NCI-H526 (cell line): ENCODE results near the gene RBM12.

ENCODE experiments used
- DNase-seq, 2 experiments: peaks; one replicate each; lab custom pipeline; 2025; lab: John Stamatoyannopoulos, UW

RBM12 gene

DNA sequence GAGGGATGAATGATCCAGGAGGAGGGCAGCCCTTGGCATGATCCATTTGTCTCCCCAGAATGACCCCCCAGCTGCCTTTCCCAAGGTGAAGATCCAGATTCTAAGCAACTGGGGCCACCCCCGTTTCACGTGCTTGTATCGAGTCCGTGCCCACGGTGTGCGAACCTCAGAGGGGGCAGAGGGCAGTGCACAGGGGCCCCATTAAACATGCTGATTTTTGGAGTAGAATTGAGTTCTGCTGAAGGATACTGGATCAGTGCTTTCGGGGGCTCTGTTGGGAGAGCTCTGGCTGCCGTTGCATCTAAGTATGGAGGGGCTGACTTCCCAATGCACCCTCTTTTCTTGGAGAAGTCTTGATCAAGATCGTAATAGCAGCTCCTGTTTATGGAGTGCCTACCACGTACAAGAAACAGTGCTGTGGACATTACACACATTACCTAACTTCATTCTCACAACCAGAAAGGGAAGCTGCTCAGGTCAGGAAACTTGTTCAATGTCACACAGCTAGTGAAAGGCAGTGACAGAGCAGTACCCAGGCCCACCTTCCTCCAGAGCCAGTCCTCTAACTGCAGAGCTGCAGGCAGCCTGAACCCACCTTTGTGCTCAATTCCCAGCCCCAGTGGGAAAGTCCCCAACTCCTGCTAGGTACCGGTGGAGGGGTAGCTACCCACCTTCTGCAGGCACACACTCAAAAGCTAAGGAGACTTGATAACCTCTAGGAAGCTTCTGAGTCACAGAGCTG lies 43.7 kb downstream of the RBM12 start:
- DNase-seq, result no peak

DNA sequence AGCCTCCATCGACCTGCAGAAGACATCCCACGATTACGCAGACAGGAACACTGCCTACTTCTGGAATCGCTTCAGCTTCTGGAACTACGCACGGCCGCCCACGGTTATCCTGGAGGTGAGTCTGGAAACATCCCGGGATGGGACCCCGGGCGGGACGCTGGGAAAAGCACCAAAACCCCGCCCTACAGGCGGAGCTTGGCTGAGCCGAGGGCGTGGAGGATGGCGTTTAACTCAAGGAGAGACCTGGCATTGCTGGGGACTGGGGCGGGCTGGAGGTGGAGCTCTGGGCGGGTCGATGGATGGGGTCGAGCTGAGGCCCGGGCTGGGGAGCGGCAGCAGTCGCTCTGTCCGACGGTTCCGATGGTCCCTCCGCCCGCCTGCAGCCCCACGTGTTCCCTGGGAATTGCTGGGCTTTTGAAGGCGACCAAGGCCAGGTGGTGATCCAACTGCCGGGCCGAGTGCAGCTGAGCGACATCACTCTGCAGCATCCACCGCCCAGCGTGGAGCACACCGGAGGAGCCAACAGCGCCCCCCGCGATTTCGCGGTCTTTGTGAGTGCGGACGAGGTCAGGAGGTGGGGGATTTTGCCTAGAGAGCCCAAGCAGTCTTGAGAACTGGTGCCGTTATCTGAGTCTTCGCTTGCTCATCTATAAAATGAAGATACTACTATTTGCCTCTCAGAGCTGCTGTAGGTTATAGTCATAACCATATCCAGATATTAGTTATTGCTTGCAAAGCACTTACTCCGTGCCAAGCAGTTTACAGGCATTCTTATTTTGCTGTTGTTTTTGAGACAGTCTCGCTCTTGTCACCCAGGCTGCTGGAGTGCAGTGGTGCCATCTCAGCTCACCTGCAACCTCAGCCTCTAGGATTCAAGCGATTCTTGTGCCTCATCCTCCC lies 45.3 kb downstream of the RBM12 start:
- DNase-seq, result peak; percentile 88 to 98

DNA sequence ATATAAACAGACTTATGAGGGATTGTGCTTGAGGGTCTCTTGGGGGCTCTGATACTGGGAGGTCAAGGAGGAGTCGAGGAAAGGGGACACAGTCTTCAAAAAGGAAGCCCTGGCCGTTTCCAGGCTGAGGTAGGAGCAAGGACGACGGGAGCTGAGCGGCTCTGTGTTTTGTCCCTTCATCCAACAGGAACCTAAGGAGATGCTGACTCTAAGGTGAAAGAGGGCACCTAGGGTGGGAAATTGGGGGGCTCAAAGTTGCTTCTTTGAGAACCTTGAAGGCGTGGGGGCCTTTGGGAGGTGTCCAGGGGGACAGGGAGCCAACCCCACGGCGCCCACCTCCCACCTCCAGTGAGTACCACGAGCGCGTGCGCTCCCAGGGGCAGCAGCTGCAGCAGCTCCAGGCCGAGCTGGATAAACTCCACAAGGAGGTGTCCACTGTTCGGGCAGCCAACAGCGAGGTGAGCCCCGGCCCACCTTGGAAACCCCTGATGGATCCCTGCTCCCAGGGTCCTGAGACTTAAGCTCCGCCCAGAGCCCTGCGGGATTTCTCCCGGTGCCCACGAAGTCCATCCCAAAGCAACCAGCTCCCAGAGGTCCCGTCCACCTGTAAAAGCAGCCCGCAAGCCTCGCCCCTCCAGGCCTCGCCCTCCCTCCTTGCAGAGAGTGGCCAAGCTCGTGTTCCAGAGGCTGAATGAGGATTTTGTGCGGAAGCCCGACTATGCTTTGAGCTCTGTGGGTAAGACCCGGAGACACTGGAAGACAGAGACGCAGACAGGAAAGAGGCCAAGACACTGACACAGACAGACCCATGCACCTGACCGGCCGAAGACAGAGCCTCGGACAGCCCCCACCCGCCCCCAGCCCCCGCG lies 46.2 kb downstream of the RBM12 start:
- DNase-seq, result peak; percentile 31 to 81

DNA sequence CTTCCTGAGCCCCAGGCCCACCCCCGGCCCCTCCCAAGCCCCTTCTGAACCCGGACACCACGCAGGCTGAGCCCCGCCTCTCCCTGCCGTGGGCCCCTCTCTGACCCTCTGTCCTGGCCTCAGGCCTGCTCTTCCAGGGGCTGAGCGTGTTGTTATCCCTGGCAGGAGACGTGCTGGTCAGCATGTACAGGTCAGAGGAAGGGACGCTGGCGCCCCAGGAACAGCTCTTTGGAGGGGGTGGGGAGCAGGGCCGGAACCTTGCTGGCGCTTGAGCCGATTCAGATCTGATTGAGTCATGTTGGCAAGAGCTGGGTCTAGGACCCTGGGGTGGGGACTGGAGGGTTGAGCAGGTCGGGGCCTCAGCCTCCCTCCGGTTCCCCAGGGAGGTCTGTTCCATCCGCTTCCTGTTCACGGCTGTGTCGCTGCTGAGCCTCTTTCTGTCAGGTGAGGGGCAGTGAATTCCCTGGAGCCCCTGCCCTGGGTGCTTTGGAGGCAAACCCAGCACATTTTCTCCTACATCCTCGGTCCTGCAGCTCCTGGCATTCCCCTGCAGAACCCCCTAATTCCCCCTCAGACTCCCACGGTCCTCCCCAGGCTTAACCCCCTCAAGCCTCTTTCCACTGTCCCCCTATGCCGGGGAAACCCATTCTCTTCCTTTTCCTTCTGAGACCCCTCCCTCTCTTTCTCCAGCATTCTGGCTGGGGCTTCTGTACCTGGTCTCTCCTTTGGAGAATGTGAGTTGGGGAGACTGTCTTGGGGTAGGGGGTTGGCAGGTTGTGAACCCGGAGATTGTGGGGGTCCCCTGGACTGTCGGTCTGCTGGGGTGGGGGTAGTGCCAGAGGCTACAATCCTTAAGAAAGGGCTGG lies 47.1 kb downstream of the RBM12 start:
- peak; percentile 80 to 95 for DNase-seq

DNA sequence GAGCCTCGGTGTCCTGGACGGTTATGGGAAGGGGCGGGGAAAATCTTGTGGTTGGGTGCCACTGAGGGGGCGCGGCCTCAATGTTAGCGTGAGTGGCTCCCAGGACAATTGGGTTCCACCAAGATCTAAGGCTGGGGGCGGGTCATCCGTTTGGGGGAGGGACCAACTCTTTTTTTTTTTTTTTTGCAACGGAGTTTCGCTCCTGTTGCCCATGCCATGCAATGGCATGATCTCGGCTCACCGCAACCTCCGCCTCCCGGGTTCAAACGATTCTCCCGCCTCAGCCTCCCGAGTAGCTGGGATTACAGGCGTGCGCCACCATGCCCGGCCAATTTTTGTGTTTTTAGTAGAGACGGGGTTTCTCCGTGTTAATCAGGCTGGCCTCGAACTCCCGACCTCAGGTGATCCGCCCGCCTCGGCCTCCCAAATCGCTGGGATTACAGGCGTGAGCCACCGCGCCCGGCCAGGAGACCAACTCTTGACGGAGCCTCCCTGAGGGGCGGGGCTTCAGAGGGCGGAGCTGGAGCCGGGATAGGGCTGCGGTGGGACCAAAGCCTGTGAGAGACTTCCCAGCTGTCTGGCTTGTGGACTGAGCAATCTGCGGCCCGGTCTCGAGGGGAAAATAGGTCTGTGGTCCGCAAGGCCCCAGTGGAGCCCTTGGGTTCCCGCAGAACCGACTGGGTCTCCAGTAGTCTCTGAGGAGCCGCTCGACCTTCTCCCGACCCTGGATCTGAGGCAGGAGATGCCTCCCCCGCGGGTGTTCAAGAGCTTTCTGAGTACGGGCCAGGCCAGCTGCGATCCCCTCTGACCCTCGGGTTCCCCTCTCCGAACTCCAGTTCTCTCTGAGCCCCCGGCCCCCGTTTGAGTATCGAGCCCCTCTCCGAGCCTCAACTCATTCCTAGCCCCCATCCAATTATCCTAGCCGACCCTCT lies 48.0 kb downstream of the RBM12 start:
- peak; percentile 79 to 93 for DNase-seq

DNA sequence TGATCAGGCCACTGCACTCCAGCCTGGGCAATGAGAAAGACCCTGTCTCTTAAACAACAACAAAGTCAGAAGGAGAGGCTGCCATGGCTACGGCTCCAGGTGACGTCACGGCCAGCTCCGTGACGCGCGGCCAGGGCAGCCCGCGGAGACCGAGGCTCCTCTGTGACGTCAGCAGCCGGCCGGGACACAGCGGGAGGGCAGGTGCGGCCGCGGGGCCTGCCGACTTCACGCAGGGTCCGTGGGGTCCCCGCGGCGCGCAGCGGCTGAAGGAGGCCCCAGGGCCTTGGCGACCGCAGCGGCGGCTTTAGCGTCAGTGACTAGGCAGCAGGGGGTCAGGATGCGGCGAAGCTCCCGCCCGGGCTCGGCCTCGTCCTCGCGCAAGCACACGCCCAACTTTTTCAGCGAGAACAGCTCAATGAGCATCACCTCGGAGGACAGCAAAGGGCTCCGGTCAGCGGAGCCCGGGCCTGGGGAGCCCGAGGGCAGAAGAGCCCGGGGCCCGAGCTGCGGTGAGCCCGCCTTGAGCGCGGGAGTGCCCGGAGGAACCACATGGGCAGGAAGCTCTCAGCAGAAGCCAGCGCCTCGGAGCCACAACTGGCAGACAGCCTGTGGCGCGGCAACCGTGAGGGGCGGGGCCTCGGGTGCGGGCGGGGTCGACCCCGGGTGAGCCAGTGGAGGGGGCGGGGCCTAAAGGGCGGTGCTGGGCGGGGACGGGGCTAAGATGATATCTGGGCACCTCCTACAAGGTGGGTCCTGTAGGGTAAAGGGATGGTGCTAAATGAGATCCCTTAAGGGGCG lies 48.8 kb downstream of the RBM12 start, which contains the start of gene SPAG4:
SPAG4 (plus strand) TSS at position 163 of the 798 bp plus-strand sequence; CDS start at position 338, 175 bp downstream.
- peak; percentile 99 to 100 for DNase-seq

DNA sequence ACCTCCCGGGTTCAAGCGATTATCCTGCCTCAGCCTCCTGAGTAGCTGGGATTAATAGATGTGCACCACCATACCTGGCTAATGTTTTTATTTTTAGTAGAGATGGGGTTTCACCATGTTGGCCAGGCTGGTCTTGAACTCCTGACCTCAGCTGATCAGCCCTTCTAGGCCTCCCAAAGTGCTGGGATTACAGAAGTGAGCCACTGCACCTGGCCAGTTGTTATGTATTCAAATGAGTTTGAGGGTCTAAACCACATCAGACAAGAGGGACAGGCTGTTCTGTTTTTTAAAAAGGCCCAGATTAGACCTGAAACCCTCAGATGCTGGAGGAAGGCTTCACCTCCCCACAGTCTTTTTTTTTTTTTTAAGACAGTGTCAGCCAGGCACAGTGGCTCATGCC lies 53.2 kb downstream of the RBM12 start:
- DNase-seq, result no peak

DNA sequence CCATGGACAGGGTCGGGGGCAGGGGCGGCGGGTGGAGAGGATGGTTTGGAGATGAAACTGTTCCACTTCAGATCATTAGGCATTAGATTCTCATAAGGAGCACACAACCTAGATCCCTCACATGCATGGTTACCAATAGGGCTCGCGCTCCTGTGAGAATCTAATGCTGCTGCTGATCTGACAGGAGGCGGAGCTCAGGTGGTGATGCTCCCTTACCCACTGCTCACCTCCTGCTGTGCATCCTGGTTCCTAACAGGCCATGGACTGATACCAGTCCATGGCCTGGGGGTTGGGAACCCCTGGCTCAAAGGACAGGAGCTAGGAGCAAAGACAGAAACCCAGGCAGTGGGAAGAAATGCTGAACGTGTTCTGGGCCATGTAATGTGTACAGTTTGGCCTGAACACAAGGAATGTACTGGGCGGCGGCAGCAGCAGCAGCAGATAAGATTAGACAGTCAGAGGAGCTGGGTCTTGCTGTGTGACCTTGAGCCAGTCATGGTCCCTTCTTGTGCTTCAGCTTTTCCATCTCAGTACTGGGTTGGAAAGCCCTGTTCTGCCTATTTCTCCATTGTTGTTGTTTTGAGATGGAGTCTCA lies 53.8 kb downstream of the RBM12 start:
- no peak for DNase-seq

DNA sequence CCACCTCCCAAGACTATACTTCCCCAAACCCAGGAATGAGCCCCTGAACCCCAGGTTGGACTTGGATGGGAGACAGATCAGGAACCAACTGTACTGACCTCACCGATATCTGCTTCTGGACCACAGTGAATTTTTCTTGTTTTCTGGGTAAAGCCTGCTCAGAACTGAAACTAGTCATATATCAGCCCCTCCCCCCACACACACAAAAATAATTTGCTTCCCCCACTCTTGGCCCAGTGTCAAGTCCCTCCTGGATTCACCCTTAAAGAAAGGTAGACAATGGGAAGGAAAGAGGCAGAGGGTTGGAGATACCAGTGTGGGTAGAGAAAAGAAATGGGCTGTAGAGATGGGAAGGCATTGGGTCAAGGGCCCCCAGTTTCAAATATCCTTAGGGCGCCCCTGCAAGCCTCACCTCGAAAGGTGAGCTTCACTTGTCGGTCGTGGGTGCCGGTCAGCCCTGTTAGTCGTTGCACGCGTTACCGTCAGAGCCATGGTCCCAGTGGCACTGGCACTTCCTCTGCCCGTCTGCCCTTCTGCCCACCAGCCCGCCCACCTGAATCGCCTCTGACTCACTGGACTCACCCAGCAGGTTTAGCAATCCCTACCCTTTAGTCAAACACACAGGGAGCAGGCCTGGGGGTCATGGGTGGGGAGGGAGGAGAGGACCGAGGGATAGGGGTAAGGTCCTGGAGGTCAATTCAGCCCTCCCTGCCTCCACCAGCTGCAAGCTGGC lies 57.5 kb downstream of the RBM12 start:
- DNase-seq, result no peak

DNA sequence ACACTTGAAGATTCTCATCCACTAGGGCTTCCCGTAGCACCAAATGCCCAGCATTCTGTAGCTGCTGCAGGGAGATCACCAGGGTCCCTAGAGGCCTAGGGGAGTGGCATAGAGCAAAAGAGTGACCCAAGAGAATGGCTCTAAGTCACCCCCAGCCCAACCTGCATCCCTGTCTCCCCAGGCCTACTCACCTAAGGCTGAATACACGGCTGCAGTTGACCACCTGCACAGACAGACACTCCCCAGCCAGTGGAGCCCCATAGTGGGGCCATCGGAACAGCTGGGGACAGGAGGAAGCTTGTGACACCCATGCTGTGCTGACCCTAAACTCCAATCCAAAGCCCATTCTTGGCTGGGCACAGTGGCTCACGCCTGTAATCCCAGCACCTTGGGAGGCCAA lies 58.6 kb downstream of the RBM12 start:
- no peak for DNase-seq

DNA sequence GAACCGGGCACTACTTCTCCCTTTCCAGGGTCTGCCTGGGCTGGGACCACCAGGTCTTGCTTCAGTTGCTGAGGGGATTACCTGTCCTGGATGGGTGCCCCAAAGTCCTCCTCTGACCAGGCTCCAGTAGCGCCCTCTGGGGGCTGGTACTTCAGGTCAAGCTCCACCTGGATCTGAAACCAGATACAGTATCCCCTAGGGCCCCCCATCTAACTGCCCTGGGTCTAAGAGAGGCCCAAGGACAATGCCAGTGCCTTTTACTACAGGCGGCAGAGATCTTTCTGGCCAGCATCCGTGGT lies 60.3 kb downstream of the RBM12 start:
- DNase-seq, result peak in 1 of 2 experiments; percentile 59

DNA sequence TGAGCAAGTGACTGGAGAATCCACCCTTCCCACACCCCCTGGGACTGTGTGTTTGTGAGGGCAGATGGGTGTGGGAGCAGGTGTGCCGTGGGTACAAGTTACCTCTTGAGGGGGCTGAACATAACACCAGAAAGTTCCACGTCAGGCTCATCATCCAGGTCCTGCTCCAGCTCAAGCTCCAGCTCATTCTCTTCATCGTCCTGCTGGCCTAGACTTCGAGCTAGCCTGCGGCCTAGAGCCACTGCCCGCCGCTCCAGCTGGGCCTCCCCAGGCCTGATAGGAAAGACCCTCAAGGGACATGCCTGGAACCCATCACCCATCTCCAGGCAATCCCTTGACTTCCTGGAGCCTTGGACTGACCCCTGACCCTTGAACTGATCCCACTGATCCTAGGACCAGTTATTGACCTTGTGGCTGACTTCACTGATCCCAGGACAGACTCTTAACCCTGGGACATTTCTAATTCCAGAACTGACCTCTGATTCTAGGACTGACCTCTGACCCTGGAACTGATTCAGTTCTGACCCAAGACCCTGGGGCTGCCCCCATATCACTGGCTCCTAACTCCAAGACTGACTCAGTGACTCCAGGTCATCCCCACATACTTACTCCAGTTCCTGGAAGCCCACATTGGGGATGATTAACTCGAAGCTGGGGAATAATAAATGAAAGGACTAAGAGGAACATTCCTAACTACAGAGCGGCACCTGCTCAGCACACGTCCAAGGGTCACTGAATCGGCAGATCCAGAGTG lies 60.8 kb downstream of the RBM12 start:
- DNase-seq, result no peak

DNA sequence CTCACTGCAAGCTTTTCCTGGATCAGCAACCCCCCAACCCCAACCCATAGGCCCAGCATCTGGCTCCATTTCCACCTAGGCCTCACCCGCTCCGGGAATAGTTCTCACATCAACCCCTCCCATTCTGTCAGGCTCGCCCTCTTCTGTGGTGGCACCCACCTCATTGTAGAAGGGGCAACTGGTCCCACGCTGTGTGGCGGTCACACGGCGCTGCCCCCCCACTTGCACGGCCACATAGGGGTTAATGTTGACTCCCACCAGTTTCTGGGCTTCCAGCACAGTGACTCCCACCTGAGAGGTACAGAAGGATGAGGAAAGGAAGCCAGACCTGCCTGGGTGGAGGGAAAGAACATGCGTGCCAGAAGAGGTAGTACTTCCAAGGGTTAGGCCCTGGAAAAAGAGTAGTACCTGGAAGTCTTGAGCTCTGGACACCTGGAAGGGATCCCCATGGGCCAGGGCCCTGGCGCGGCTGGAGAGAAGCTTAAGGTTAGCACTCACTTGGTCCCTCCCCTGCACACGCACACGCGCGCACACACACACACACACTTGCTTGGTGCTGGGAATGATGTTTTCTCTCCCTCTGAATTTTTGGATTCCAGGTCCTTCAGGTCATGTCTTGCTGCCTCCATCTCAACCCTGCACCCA lies 61.7 kb downstream of the RBM12 start:
- no peak for DNase-seq

DNA sequence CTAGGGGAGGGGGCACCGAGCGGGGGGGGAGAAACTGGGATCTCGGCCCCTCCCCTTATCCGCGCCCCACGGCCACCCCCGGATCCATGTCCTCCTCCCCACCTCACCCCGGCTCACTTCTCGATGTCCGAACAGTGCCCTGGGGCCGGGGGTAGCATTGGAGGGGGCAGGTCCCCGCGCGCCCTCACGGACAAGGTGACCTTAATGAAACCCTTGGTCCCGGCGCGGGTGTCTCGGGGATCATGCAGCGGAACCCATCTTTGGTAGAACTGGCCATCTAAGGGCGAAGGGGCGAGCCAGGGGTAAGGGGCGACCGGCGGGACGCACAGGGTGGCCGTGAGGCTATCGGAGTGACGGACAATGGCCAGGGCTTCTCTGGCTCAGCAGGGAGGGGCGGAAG lies 62.7 kb downstream of the RBM12 start:
- no peak for DNase-seq

DNA sequence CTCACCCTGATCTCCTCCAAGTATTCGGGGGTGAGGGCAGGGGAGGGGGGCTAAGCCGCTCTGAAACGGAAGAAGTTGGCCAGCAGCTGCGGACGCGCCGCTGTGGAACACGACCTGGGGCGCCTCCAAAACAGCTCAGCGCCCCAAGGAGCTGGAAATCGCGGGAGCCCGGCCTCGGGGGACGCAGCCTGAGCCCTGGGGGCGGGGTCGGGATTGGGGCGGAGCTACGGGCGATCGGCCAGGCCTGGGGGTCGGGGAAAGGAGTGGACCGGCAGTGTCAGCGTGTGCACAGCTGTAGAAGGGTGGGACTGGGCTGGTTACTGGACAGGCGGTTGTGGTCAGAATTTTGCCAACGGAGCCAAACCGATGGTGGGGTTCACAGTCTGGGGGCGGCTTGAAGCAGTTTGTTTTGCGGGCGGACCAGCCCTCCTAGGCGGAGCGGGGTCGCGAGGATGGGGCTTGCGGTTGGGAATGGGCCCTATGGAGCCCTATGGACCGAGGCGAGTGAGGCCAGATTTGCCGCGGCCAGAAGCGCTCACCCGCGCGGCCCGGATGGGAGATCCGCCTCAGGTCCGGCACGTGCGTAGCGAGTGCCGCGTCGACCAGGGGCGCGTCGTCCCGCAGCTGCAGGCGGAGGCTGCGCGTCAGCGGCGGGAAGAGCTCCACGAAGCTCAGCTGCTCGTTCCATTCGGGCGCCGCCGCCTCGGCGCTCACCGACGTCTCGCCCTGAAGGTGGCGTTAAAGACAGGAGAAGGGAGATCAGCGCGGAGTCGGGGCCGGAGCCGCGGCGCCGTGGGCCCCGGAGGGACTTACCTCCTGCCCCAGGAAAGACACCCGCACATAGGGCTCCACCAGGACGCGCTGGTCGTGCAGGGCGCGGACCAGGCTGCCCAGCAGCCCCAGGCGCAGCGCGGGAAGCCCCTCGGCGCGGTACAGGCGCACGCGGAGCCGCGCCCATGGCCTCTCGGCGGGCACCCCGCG lies 63.4 kb downstream of the RBM12 start:
- DNase-seq, result peak; percentile 43 to 90
